Erythroblast (primary cell): ENCODE results near the gene TAB2.

Experiments used
- GATA1 ChIP-seq: IDR thresholded peaks from 2 replicates; pipeline ENCODE4 v1.6.1; 2011; ENCODE audit warnings: low read depth, mild to moderate bottlenecking, control low read depth, low read length, moderate library complexity
- POLR2A ChIP-seq: IDR thresholded peaks from 2 replicates; pipeline ENCODE4 v1.6.1; 2011; ENCODE audit warnings: mild to moderate bottlenecking, low read length

- TF ChIP-seq POLR2A (no peak), GATA1 (no peak)
Observed at GRCh38 chr6:149314325-149314905, 3.1 kb upstream of the TAB2 start.
